SU-DHL-6 (cell line): ENCODE measurements around the gene CRAMP1.

Experiments used
- H2AFZ ChIP-seq: fragments of 200-600 bp; sonication (generic); 2 replicates; pipeline ENCODE4 v1.6.1; 2014; ENCODE audit warnings: low read depth, mild to moderate bottlenecking, moderate library complexity, mixed read lengths, antibody characterized with exemption, low read length; ENCODE audit not compliant: severe bottlenecking
- H3F3A ChIP-seq: fragments of 200-600 bp; shearing (Covaris generic); 2 replicates; pipeline ENCODE4 v1.6.0; 2016; ENCODE audit warnings: antibody characterized with exemption, mild to moderate bottlenecking; ENCODE audit not compliant: insufficient read depth
- H3K27ac ChIP-seq: fragments of 200-600 bp; sonication (generic); 2 replicates; pipeline ENCODE4 v1.5.1; 2016; ENCODE audit warnings: low read depth, mild to moderate bottlenecking, low read length, moderate library complexity, mixed read lengths
- H3K27me3 ChIP-seq: fragments of 200-600 bp; sonication (generic), shearing (Covaris generic); 2 replicates; pipeline ENCODE4 v1.6.0; 2014; ENCODE audit warnings: mild to moderate bottlenecking, low read length
- H3K36me3 ChIP-seq: fragments of 200-600 bp; sonication (generic); 2 replicates; pipeline ENCODE4 v1.6.1; 2014; ENCODE audit warnings: mild to moderate bottlenecking, low read length, mixed read lengths
- H3K4me2 ChIP-seq: fragments of 300-600, 200-600 bp; shearing (Covaris generic), sonication (generic); 2 replicates; pipeline ENCODE4 v1.6.0; 2014; ENCODE audit warnings: low read length, low read depth, mild to moderate bottlenecking; ENCODE audit not compliant: poor library complexity, severe bottlenecking
- H3K4me3 ChIP-seq: fragments of 200-600 bp; sonication (generic); 2 replicates; pipeline ENCODE4 v1.5.1; 2014; ENCODE audit warnings: antibody characterized with exemption, low read length, mild to moderate bottlenecking, mixed read lengths; ENCODE audit not compliant: insufficient read depth, poor library complexity, severe bottlenecking
- H3K79me2 ChIP-seq: fragments of 200-600 bp; sonication (generic); 2 replicates; pipeline ENCODE4 v1.6.1; 2014; ENCODE audit warnings: mild to moderate bottlenecking, low read length, moderate library complexity; ENCODE audit not compliant: insufficient read depth
- H3K9ac ChIP-seq: fragments of 200-600 bp; sonication (generic); 2 replicates; pipeline ENCODE4 v1.7.0; 2014; ENCODE audit warnings: mild to moderate bottlenecking, low read length
- H3K9me2 ChIP-seq: fragments of 200-600 bp; sonication (generic); replicated peaks from 2 replicates; pipeline ENCODE4 v1.6.1; 2014; ENCODE audit warnings: low read length; ENCODE audit not compliant: insufficient read depth
- H3K9me3 ChIP-seq: fragments of 200-600 bp; sonication (generic); 2 replicates; pipeline ENCODE4 v1.6.1; 2014; ENCODE audit warnings: low read length, mixed read lengths; ENCODE audit not compliant: insufficient read depth
- H4K20me1 ChIP-seq: fragments of 200-600 bp; sonication (generic); 2 replicates; pipeline ENCODE4 v1.6.1; 2014; ENCODE audit warnings: low read depth, mild to moderate bottlenecking, antibody characterized with exemption, low read length, moderate library complexity, mixed read lengths
- EZH2phosphoT487 ChIP-seq: fragments of 200-600 bp; sonication (generic), shearing (Covaris generic); conservative IDR thresholded peaks from 2 replicates; pipeline ENCODE4 v1.6.1; 2018; ENCODE audit warnings: mild to moderate bottlenecking, antibody characterized with exemption, low read length, moderate library complexity, mixed read lengths
- TF ChIP-seq, protein P1 (sequence below): fragments of 200-600 bp; sonication (generic); IDR thresholded peaks from one replicate; pipeline ENCODE4 v1.5.1; 2017; ENCODE audit warnings: antibody characterized with exemption, mild to moderate bottlenecking, low read length, moderate library complexity; ENCODE audit not compliant: insufficient read depth, poor library complexity, severe bottlenecking

Gene CRAMP1

DNA sequence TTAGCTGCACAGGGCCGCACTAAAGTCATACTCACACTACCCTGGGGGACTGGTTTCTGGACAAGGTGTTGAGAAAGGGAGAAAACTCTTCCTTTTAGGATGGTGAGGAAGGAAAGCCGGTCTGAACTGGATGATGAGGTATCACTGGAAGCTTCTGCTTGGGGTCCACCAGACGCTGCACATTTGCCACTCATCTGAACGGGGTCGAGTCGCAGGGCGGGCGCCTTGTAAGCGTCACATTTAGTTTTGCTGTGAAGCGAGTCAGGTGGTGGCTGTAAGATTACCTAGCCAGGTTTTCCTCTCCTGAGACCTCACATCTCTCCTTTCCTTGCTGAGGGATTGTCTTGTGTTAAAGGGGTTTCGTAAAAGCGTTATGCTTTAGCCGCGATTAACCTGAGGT, 68.2 kb downstream of the CRAMP1 start:
- Histone ChIP-seq H3K4me3 (no peak overlapping the region), H3K36me3 (no peaks in the 10 kb centered on the region), H4K20me1 (peaks cover 8% of the 10 kb centered on the region; the same call in 1 of the 2 replicates), H3K9me2 (no peaks in the 10 kb centered on the region), H3K27ac (no peak overlapping the region), H3K9me3 (no peaks in the 10 kb centered on the region), H3K4me2 (peak overlapping the region; percentile 64), H3F3A (no peaks in the 10 kb centered on the region), H3K27me3 (no peaks in the 10 kb centered on the region), H3K79me2 (peaks cover 70% of the 10 kb centered on the region), H3K9ac (no peak overlapping the region), H2AFZ (no peak overlapping the region)
- TF ChIP-seq, protein P1, sequence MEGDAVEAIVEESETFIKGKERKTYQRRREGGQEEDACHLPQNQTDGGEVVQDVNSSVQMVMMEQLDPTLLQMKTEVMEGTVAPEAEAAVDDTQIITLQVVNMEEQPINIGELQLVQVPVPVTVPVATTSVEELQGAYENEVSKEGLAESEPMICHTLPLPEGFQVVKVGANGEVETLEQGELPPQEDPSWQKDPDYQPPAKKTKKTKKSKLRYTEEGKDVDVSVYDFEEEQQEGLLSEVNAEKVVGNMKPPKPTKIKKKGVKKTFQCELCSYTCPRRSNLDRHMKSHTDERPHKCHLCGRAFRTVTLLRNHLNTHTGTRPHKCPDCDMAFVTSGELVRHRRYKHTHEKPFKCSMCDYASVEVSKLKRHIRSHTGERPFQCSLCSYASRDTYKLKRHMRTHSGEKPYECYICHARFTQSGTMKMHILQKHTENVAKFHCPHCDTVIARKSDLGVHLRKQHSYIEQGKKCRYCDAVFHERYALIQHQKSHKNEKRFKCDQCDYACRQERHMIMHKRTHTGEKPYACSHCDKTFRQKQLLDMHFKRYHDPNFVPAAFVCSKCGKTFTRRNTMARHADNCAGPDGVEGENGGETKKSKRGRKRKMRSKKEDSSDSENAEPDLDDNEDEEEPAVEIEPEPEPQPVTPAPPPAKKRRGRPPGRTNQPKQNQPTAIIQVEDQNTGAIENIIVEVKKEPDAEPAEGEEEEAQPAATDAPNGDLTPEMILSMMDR = no peak
- no peak for TF ChIP-seq EZH2phosphoT487

DNA sequence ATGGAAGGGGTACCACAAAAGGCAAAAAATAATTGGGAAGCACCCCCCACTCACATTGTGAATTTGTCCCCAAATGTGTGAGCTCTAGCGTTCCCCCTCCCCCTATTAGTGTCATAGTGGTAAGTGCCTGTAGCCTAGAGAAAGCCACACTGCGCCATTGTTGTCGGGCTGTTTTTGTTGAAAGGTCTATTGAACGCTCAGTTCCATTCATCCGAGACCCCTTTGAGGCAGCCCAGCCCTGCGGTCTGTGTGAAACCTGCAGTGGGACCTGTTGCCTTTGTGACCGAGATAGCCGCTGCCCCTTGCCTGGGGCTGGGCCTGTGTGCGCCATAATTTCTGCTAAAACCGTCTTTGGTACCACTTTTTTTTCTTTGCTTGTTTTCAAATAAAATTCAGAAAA, 68.9 kb downstream of the CRAMP1 start:
- H3K4me2 ChIP-seq = no peak overlapping the region
- no peak overlapping the region for H3K9ac ChIP-seq
- no peaks in the 10 kb centered on the region for H3K9me3 ChIP-seq
- no peak overlapping the region for H3K27ac ChIP-seq
- TF ChIP-seq EZH2phosphoT487 = no peak
- TF ChIP-seq, protein P1 = no peak
- H3K27me3 ChIP-seq = no peaks in the 10 kb centered on the region
- H3F3A ChIP-seq = no peaks in the 10 kb centered on the region
- no peaks in the 10 kb centered on the region for H3K9me2 ChIP-seq
- H3K79me2 ChIP-seq = peaks cover 76% of the 10 kb centered on the region
- peaks cover 13% of the 10 kb centered on the region; the same call in 1 of the 2 replicates for H4K20me1 ChIP-seq
- no peaks in the 10 kb centered on the region for H3K36me3 ChIP-seq
- no peak overlapping the region for H2AFZ ChIP-seq
- H3K4me3 ChIP-seq = no peak overlapping the region

DNA sequence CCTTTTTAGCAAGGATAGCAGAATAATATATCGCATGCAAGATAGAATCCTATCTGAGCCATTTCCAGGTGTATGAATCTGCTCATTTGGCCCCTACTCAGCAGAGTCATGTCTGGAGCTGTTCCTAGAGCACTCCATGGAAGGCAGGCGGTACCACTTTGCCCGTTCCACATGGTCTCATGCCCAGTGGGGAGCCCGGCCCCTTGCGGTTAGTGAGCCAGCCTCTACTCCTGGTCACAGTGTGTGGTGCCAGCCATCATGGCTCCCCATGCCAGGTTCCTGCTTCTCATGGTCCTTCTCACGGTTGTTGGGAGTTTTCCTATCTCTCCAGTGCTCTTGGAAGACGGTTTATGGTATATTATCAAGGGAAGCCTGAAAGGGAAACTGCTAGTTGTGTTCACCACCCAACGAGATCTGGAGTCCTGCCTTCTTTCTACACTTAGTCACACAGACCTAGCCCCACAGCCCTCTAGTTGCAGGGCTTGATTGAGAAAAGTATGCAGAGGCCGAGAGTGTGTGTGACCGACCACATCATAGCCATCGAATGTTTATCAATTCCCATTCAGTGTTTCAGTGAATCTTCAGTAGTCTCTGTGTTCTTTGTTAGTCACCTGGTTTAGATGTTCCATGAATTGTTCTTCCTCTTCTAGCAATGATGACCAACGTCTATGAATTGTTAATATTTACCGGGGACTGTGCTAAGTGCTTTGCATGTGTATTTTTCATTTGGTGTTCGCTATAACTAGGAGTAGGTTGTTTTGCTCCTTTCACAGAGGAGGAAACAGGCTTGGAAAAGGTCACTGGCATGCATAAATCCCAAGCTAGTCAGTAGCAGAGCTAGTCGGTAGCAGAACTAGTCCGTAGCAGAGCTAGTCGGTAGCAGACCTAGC, 75.5 kb downstream of the CRAMP1 start:
- TF ChIP-seq, protein P1 = no peak
- no peak for TF ChIP-seq EZH2phosphoT487
- Histone ChIP-seq H3K4me2 (no peak overlapping the region), H3K36me3 (peaks cover 14% of the 10 kb centered on the region; the same call in 1 of the 2 replicates), H3K79me2 (peaks cover 95% of the 10 kb centered on the region), H2AFZ (no peak overlapping the region), H4K20me1 (peaks cover 35% of the 10 kb centered on the region), H3K9me3 (no peaks in the 10 kb centered on the region), H3F3A (no peaks in the 10 kb centered on the region), H3K9me2 (no peaks in the 10 kb centered on the region), H3K4me3 (no peak overlapping the region), H3K9ac (no peak overlapping the region), H3K27ac (no peak overlapping the region), H3K27me3 (no peaks in the 10 kb centered on the region)
